Suprapubic skin (tissue), 4 donors: Measurements from ENCODE around the gene RALGPS1.

ENCODE experiments used
- POLR2A ChIP-seq, 2 donors: fragments of 450-650 bp; IDR thresholded peaks; one replicate each; pipeline ENCODE4 v1.6.1; 2017; ENCODE audit warnings: antibody characterized with exemption in 2 of 2, mild to moderate bottlenecking in 2 of 2, moderate library complexity in 2 of 2
- POLR2AphosphoS5 ChIP-seq, 3 donors: sonication (generic); formaldehyde crosslinking; IDR thresholded peaks; one replicate each; pipeline ENCODE4 v1.6.1; 2017; ENCODE audit warnings: antibody characterized with exemption in 3 of 3
- TF ChIP-seq, protein P1 (sequence below), 2 donors: fragments of 200-600 bp in 1 of 2; fragments of 450-650 bp in 1 of 2; sonication (generic) in 1 of 2; IDR thresholded peaks; one replicate each; pipeline ENCODE4 v1.5.1; 2016 to 2019; ENCODE audit warnings: antibody characterized with exemption in 2 of 2, mild to moderate bottlenecking in 1 of 2, moderate library complexity in 1 of 2

DNA sequence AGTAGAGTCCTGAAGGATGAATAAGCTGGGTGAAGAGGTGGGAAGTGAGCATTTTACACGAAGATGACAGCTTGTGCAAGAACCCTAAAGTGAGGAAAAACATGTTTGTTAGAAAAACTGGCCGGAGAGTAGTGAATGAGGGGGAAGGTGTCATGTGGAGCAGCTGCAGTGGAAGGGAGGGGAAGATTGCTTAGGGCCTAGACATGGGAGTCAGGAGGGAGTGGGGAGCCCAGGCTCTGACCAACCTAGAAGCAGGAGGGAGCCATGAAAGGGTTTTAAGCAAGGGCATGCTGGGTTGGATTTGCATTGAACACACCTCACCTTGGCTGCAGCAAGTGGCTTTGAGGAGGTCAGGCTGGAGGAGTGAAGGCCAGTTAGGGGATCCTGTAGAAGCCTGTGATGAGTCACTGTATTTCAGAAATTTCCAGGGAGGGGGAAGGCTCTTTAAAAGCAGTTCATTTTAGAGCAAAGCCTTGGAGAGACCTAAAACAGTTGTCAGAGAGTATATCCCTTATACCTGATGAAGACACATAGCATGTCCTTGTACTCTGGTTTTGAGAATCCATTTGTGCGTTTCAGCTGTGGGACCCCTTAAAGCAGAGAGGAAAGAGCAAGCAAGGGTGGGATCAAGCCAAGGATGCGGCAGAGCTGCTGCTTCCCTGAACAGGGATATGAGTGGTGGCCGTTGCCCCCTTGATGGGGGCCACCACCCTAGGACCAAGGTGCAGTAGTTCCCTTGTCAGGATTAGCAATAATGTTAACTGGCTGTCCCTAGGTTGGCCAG lies 162.5 kb downstream of the RALGPS1 start:
- TF ChIP-seq, protein P1, sequence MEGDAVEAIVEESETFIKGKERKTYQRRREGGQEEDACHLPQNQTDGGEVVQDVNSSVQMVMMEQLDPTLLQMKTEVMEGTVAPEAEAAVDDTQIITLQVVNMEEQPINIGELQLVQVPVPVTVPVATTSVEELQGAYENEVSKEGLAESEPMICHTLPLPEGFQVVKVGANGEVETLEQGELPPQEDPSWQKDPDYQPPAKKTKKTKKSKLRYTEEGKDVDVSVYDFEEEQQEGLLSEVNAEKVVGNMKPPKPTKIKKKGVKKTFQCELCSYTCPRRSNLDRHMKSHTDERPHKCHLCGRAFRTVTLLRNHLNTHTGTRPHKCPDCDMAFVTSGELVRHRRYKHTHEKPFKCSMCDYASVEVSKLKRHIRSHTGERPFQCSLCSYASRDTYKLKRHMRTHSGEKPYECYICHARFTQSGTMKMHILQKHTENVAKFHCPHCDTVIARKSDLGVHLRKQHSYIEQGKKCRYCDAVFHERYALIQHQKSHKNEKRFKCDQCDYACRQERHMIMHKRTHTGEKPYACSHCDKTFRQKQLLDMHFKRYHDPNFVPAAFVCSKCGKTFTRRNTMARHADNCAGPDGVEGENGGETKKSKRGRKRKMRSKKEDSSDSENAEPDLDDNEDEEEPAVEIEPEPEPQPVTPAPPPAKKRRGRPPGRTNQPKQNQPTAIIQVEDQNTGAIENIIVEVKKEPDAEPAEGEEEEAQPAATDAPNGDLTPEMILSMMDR (IDR thresholded peaks at IDR 0.05): no peak
- no peak for TF ChIP-seq POLR2A (IDR thresholded peaks at IDR 0.05)
- no peak for TF ChIP-seq POLR2AphosphoS5 (IDR thresholded peaks at IDR 0.05)
